Stimulated activated CD8-positive, alpha-beta memory T cell treated with anti-CD3 and anti-CD28 coated beads, Interleukin-7, amount 100 ng/mL, for 4 hours (primary cell): ENCODE data around the gene RIC1.
A peak's percentile ranks its signal among the peaks of the same experiment; 100 is the strongest.
"Not testable (repeated sequence)": the region's sequence is repeated elsewhere in the genome, so short reads cannot be mapped to it uniquely, and the experiment has no call there.

Source experiments
- DNase-seq, 2 donors: peaks; one replicate each; pipeline ENCODE4 v3.0.0-alpha.2; 2020; ENCODE audit warnings: low read depth in 2 of 2

Gene RIC1

DNA sequence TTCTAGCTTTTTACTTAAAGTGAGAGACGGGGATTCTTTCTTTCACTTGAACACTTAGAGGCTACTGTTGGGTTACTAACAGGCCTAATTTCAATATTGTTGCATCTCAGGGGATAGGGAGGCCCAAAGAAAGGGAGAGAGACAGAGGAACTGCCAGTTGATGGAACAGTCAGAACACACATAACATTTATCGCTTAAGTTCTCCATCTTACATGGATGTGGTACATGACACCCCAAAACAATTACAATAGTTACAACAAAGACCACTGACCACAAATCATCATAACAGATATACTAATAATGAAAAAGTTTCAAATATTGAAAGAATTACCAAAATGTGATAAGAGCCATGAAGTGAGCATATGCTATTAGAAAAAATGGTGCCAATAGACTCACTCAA lies 4.3 kb upstream of the RIC1 start:
- DNase-seq, result no peak

DNA sequence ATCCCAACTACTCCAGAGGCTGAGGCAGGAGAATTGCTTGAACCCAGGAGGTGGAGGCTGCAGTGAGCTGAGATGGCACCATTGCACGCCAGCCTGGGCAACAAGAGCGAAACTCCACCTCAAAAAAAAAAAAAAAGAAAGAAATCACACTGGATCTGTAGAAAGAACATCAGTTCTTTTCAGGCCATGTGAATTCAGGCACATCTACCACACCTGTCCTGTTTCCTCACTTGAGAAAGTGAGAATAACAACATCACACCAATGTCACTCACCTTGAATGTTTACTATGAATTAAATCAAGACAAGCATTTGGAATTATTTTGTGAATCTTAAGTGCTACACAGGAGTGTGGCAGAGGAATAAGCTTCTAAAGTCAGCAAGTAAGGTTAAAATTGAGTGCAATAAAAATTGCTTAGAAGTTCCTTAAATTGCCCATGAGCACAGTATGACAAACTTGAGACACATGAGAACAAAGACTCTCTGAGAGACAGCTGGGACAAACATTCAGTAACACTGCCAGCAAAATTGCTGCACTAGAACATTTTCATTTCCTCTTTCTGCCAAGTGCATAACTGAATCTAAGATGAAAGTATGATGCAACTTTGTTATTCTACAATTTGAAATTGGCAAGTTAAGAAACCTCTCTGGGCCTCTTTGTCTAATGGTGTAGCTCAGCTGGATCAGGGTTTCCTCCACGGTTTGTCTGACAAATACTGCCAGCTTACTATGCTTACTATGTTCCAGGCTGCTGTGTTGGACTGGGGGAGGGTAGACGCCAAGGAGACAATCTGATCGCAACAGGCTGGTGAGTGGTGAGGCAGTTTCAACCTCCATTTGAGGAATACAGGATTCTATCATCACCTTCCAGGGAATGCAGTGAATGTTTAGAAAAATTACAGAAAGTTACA lies 1.9 kb upstream of the RIC1 start:
- peak in 1 of 2 donors; percentile 18 for DNase-seq

DNA sequence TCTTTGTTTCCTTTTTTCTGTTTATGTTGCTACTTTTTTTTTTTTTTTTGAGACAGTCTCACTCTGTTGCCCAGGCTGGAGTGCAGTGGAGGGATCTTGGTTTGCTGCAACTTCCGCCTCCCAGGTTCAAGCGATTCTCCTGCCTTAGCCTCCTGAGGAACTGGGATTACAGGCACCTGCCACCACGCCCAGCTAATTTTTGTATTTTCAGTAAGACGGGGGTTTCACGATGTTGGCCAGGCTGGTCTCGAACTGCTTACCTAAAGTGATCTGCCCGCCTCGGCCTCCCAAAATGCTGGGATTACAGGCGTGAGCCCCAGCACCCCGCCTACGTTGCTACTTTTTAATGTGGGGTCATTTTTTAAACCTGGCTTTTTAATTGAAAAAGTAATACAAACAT lies 1.2 kb upstream of the RIC1 start:
- not testable (repeated sequence) for DNase-seq

DNA sequence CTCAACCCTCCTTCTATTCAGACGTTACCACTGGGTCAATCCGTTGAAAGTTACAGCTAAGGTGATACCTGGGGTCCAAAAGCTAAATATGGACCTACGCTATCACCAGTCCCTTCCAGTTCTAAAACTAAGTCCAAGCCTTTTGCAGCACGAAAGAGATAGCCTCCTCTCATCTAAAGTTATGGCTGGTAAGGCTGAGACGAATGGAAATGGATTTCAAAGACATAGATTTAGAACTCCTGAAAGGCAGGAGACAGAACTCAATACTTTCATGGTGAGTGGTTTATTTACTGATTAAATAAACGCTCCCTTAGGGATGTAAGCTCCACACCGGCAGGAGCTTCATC lies 751 bp upstream of the RIC1 start:
- no peak for DNase-seq

DNA sequence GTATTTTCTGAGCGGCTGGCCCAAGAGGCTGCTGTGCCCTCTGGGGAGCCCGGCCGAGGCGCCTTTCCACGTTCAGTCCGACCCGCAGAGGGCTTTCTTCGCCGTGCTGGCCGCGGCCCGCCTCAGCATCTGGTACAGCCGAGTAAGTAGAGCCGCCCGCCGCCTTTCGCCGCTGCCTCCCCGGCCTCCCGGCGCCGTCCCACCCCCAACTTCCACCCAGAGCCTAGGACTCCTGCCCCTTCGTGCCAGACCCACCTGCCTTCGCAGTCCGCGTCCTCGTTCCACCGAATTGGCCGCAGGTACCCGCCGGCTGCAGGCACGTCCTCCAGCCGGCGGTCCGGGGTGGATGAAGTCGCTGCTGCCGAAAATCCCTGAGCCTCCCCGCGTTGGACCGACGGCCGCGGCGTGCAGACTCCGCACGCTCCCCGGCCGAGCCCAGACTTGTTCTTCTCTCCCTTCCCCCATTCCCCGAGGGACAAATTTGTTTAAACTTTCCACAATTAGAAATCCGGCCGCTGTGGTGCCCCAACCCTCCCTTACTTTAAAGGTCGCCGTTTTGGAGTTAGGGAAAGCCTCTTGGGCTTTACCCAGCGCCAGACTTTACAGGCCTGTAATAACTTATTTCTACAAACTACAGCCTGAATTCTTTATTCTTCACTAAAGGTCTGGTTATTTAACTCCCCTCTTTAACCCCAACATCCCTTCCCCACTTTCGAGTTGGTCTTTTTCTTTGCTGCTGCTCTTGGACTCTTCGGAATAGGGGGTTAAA lies 589 bp downstream of the RIC1 start:
- DNase-seq, result peak in 1 of 2 donors; percentile 41

DNA sequence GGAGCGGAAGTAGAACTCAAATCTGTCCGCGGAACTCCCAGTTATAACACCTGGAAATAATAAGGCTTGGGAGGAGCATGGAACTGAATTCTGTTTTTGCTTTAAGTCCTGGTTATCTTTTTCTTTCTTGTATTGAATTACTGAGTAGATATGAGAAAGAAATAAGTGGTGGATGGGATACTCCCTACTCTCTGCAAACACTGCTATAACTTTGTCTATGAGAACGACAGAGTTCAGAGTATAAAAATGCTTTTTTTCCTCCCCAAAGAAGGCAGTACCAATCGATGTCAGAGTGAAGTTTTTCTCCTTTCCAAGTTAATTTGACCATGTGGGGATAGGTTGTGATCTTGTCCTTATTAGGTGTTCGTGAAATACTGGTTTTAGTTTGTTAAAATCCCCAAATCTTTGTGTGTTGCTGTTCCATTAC lies 1.2 kb downstream of the RIC1 start:
- no peak for DNase-seq

DNA sequence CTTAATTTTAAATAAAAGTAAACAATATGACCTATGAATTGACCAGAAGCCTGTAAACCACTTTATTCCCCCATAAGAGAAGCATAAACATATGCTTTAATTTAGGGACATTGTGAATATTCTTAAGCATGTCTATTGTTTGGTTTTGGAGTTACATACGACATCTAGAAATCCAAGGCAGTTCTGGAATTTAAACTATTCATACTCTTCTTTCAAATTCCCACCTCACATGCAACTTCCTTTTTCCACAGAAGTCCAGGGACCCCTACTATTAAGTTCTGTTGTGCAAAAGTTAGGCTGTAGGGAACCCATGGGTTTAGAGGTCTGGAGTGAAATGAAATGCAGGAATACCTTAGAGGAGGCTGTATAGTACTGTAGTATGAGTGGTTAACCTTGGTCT lies 2.1 kb downstream of the RIC1 start:
- DNase-seq, result no peak

DNA sequence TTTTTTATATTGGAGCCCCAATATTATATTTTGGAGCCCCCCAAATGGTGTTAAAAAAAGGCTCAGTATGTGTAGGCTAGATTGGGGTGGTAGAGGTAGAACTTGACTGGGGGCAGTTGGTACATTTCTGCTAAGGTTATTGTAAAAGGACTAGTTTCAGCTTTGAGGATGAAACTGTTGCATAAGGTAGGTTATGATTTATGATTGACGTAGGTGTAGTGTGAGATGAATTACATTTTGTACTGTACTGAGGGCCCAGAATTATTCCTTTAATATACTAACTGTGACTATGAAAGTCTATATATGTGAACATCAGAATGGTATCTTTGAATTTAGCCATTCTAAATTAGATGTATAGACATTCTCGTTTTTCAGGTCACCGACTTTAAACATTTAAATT lies 3.6 kb downstream of the RIC1 start:
- no peak for DNase-seq

DNA sequence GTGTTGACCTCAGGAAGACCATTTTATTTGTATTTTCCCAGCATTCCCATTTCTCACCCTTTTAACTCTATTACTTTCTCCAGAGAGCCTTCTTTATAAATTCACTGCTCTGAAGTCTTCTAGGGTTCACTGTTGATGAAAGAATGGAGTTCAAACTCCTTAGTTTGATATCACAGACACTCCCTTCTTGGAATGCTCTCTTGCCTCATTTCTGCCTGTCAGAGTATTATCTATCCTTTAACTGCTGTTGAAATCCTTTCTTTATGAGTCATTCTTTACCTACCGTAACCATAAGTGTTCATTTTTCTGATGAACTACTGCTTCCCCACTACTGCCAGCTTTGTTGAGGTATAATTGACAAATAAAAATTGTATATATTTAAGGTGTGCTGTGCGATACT lies 4.3 kb downstream of the RIC1 start:
- no peak for DNase-seq

DNA sequence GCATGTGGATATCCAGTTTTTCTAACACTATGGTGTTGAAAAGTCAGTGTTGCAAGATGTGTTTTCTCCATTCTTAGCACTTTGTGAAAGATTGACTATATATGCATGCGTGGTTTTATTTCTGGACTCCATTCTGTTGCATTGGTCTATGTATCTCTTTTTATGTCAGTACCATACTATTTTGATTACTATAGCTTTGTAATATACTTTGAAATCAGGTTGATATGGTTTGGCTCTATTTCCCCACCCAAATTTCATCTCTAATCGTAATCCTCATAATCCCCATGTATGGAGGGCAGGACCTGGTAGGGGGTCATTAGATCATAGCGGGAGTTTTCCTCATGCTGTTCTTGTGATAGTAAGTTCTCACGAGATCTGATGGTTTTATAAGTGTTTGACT lies 6.5 kb downstream of the RIC1 start:
- no peak for DNase-seq

DNA sequence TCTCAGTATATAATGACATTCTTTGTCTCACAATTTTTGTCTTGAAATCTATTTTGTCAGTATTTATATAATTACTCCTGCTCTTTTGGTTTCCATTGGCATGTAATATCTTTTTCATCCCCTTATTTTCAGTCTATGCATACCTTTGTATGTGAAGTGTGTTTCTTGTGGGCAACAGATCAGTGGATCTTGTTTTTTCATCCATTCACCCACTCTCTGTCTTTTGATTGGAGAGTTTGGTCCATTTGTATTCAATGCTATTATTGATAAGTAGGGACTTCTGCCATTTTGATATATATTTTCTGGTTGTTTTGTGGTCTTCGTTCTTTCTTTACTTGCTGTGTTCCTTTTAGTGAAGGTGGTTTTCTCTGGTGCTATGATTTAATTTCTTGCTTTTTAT lies 10.9 kb downstream of the RIC1 start:
- DNase-seq, result no peak

DNA sequence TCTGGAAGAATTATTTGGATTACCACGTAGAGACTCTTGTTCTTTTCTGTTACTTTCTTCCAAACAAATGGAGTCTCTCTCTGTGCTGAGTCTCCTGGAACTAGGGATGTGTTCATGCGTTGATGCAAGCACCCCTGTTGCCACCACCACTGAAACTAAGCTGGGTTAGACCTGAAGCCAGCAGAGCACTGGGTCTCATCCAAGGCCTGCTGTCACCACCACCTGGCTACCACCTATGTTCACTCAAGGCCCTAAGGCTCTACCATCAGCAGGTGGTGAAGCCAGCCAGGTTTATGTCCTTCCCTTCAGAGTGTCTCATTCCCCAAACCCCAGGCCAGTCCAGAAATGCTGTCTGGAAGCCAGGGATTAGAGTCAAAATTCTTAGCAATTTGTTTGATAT lies 13.3 kb downstream of the RIC1 start:
- no peak for DNase-seq

DNA sequence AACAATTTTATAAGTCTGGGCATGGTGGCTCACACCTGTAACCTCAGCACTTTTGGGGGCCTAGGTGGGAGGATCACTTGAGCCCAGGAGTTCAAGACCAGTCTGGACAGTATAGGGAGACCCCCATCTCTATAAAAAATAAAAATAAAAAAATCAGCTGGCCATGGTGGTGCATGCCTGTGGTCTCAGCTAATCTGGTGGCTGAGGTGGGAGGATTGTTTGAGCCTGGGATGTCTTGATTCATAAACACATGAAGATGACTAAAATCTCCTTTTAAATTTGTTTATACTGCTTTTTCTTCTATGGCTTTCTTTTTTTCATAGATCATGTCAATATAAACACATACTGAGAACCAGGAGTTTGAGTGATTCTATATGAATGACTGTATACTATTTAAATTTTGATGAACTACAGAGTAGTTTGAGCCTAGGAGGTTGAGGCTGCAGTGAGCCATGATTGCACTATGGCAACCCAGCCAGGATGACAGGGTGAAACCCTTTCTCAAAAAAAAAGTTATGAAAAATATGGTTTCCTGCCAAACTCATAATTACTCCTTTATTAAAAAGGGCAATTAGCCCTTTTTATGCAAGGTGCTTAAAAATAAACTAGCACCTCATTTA lies 14.2 kb downstream of the RIC1 start:
- no peak for DNase-seq

DNA sequence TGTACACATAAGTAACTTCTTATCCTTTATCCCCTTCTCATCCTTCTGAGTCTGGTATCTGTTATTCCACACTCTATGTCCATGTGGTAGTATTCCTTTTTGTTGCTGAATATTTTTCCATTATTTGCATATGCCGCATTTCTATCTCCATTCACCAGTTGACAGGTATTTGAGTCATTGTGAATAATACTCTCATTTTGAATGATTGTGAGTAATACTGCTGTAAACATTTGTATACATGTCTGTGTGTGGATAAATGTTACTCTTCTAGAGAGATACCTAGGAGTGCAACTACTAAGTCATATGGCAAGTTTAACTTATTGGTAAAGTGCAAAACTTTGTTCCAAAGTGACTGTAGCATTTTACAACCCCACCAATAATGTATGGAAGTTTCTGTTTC lies 15.6 kb downstream of the RIC1 start:
- DNase-seq, result no peak

DNA sequence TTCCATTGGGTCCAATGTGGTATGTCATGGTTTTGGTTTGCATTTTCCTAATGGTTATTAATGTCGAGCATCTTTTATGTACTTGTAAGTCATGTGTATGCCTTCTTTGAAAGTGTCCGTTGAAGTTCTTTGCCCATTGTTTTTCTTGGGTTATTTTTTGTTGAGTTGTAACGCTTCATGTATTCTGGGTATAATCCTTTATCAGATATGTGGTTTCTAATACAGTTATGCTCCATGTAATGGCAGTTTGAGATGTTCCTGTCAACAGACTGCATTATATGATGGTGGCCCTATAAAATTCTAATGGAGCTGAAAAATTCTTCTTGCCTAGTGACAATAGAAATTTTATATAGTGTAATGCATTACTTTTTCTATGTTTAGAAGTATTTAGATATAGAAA lies 17.2 kb downstream of the RIC1 start:
- DNase-seq, result no peak

DNA sequence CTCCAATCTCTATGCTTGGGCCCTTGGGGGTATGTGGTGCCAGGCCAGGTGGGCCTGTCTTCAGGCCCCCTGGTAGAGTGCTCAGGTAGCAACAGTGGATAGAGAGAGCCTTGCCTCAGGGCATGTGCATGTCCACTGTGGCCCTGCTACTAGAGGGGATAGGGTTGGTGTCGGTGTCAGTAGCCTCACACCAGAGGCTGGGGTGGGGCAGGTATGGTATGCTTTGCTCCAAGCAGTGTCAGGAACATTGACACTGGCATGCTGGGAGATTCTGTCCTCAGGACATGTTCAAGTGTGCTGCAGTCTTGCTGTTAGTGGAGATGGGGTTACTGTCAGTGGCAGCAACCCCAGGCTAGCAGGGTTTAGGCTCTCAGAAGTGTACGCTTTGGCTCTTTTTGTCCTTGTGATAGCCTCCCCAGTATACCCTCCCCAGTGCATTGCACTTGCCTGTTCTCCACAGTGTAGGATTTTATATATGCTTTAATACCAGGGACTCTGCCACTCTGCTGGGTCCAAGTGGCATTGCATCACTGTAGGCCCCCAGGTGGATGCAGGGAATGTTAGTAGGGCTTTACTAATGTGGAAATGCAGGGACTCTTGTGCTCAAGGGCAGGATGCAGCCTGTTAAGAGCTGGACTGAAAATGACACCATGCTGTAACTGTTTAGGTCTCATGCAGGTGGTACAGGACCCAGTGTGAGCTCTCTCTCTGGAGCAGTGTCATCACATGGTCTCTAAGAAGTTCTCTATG lies 21.6 kb downstream of the RIC1 start:
- no peak for DNase-seq

DNA sequence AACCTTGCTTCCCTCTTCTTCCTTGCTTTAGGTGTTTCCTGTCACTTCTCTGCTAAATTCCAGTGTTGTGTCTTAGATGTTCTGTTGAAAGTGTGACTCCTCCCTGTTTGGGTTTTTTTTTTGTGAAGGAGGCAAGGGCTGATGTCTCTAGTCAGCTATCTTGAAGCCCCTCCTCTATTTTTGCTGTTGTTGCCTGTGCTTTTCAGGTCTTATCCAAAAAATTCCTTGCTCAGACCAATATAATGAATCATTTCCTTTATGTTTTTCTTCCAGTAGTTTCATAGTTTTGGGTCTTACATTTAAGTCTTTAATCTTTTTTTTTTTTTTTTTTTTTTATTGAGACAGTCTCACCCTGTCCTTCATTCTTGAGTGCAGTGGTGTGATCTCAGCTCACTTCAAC lies 22.3 kb downstream of the RIC1 start:
- no peak for DNase-seq

DNA sequence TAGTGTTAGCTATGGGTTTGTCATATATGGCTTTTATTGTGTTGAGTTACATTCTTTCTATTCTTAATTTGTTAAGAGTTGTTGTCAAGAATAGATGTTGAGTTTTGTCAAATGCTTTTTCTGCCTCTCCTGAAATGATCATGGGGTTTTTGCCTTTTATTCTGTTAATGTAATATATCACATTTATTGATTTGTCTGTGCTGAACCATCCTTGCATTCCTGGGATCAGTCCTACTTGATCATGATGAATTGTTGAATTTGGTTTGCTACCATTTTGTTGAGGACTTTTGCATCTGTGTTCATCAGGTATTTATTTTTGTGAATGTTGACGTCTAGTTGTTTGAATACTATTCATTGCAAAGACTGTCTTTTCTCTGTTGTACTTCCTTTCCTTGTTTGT lies 23.9 kb downstream of the RIC1 start:
- DNase-seq, result no peak

DNA sequence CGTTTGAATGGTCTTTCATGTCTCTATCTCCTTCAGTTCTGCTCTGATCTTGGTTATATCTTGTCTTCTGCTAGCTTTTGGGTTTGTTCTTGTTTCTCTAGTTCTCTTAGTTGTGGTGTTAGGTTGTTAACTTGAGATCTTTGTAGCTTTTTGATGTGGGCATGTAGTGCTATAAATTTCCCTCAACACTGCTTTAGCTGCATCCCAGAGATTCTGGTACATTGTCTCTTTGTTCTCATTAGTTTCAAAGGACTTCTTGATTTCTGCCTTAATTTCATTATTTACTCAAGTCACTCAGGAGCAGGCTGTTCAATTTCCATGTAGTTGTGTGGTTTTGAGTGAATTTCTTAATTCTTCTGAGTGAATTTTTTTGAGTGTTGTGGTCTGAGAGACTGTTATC lies 33.9 kb downstream of the RIC1 start:
- DNase-seq, result not testable (repeated sequence)

DNA sequence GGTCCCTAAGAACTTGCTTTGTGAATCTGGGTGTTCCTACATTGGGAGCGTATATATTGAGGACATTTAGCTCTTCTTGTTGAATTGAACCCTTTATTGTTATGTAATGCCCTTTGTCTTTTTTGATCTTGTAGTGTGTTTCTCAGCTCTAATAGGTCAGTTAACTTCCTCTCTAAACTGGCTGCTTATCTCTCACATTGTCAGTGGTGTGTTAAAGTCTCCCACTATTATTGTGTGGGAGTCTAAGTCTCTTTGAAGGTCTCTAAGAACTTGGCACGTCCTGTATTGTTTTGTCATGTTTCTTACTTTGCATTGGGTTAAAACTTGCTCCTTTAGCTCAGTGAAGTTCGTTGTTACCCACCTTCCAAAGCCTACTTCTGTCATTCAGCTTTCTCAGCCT lies 36.2 kb downstream of the RIC1 start:
- DNase-seq, result no peak

DNA sequence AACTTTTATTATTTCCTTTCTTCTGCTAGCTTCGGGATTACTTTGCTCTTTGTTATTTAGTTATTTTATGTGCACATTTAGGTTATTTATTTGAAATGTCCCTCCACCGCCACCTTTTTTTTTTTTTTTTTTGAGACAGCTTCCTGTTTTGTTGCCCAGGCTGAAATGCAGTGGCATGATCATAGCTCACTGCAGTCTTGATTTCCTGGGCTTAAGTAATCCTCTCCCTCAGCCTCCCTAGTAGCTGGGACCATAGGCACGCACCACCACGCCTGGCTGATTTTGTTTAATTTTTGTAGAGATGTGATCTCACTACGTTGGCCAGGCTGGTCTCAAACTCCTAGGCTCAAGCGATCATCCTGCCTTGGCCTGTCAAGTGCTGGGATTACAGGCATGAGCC lies 38.5 kb downstream of the RIC1 start:
- no peak for DNase-seq

DNA sequence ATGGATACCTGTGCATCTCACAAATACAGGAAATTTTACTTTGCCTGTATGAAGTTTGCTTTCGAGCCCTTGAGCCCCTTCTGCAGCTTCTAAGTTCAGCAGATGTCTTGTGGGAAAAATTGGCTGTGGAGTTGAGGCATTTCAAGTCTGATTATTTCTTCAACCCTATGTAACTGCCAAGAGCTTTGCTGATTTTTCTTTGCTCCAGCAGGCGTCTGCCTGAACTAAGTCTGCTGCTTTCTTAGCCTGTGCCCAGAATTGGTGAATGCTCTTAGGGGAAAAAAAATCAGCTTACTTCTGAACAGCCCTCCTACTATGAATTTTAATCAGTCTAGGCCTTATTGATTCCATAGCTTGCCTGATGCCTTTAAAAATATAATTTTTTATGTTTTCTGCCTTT lies 41.2 kb downstream of the RIC1 start:
- no peak for DNase-seq
